Endothelial cell (in vitro differentiated cells): ENCODE data around the gene PARD3B. TPM values are rescaled to one million over a fixed set of nuclear protein-coding genes. Genes with fewer than 3 reads are reported as not detected.

Experiments
- DNase-seq: peaks from one replicate; pipeline ENCODE4 v3.0.0; 2021; ENCODE audit warnings: low spot score
- H3K27ac Mint-ChIP-seq: one replicate; pipeline ENCODE4 v1.8.0; 2021; ENCODE audit warnings: mixed read lengths, inconsistent platforms; ENCODE audit not compliant: unreplicated experiment
- H3K27me3 Mint-ChIP-seq: one replicate; pipeline ENCODE4 v1.8.0; 2021; ENCODE audit warnings: mild to moderate bottlenecking, moderate library complexity, mixed read lengths, inconsistent platforms; ENCODE audit not compliant: unreplicated experiment
- H3K36me3 Mint-ChIP-seq: one replicate; pipeline ENCODE4 v1.8.0; 2021; ENCODE audit warnings: mild to moderate bottlenecking, low read depth, mixed read lengths, inconsistent platforms; ENCODE audit not compliant: unreplicated experiment
- H3K4me1 Mint-ChIP-seq: one replicate; pipeline ENCODE4 v1.8.0; 2021; ENCODE audit warnings: mild to moderate bottlenecking, mixed read lengths, inconsistent platforms; ENCODE audit not compliant: unreplicated experiment
- H3K4me3 Mint-ChIP-seq: one replicate; pipeline ENCODE4 v1.8.0; 2021; ENCODE audit warnings: mild to moderate bottlenecking, mixed read lengths, inconsistent platforms; ENCODE audit not compliant: unreplicated experiment
- H3K9me3 Mint-ChIP-seq: one replicate; pipeline ENCODE4 v1.8.0; 2021; ENCODE audit warnings: mixed read lengths, inconsistent platforms; ENCODE audit not compliant: unreplicated experiment
- CTCF ChIP-seq: fragments of 200-600 bp; sonication (generic); IDR thresholded peaks from one replicate; pipeline ENCODE4 v1.5.0; 2021; ENCODE audit warnings: antibody characterized with exemption; ENCODE audit not compliant: unreplicated experiment
- total RNA-seq: library from RNA; stranded (reverse); fragmentation: NEBNext Ultra II Directional; extraction: Animal tissue kit (Norgen Biotek cat#: 25700); gene quantifications from one replicate; pipeline ENCODE4 v1.2.1, GENCODE V29; 2021; ENCODE audit not compliant: unreplicated experiment

The PARD3B gene
- total RNA-seq, 1 donor from 2014 or later = 17.4 TPM

DNA sequence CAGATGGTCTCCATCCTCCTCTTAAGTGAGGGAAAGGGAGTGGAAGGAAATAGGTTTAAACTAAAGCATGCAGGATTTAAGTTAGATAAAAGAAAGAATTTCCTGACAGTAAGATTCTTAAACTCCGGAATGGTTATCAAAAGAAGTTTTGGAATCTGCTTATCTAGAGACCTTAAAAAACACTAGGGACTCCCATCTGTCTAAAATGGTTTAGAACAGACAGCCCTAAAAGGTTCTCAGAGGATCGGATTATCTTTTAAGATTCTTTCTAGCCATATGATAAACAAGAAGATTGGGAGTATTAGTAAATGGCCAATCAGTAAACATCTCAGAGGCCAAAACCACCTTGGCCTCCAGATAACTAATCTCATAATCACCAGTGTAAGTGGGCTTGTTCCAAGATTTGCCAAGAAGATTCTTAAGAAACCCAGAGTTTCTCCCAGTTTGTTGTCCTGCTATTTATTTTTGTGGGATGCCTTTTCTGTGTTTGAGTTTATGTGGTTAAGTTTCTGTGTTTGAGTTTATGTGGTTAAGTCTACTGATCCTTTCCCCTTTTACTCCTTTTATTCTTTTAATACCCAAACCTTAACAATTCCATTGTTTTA lies 822.2 kb downstream of the PARD3B start:
- Mint-ChIP-seq H3K4me3 (no peak overlapping the region), H3K27ac (no peak overlapping the region), H3K9me3 (no peaks in the 10 kb centered on the region), H3K4me1 (peaks cover 19% of the 10 kb centered on the region), H3K36me3 (no peaks in the 10 kb centered on the region), H3K27me3 (peaks cover 2% of the 10 kb centered on the region)
- no peak for DNase-seq
- no peak for TF ChIP-seq CTCF

- H3K27me3 Mint-ChIP-seq = peaks cover 2% of the 10 kb centered on the region
- DNase-seq = no peak
- no peaks in the 10 kb centered on the region for H3K36me3 Mint-ChIP-seq
- TF ChIP-seq CTCF = no peak
- H3K27ac Mint-ChIP-seq = no peak overlapping the region
- H3K4me1 Mint-ChIP-seq = peaks cover 10% of the 10 kb centered on the region
- H3K9me3 Mint-ChIP-seq = no peaks in the 10 kb centered on the region
- no peak overlapping the region for H3K4me3 Mint-ChIP-seq
Measured at GRCh38 chr2:205369813-205370212, 824.5 kb downstream of the PARD3B start.

- H3K4me1 Mint-ChIP-seq = peaks cover 10% of the 10 kb centered on the region
- TF ChIP-seq CTCF = no peak
- peaks cover 2% of the 10 kb centered on the region for H3K27me3 Mint-ChIP-seq
- no peaks in the 10 kb centered on the region for H3K9me3 Mint-ChIP-seq
- no peak for DNase-seq
- H3K27ac Mint-ChIP-seq = no peak overlapping the region
- H3K4me3 Mint-ChIP-seq = no peak overlapping the region
- no peaks in the 10 kb centered on the region for H3K36me3 Mint-ChIP-seq
Measured at GRCh38 chr2:205370726-205371125, 825.5 kb downstream of the PARD3B start.

- Mint-ChIP-seq H3K9me3 (no peaks in the 10 kb centered on the region), H3K36me3 (no peaks in the 10 kb centered on the region), H3K4me3 (no peak overlapping the region), H3K27me3 (peaks cover 2% of the 10 kb centered on the region), H3K4me1 (peaks cover 13% of the 10 kb centered on the region), H3K27ac (no peak overlapping the region)
- no peak for TF ChIP-seq CTCF
- DNase-seq = no peak
Measured at GRCh38 chr2:205372141-205372540, 826.9 kb downstream of the PARD3B start.

- H3K4me1 Mint-ChIP-seq = peaks cover 6% of the 10 kb centered on the region
- H3K27me3 Mint-ChIP-seq = no peaks in the 10 kb centered on the region
- TF ChIP-seq CTCF = no peak
- H3K36me3 Mint-ChIP-seq = no peaks in the 10 kb centered on the region
- H3K4me3 Mint-ChIP-seq = no peak overlapping the region
- DNase-seq = no peak
- no peak overlapping the region for H3K27ac Mint-ChIP-seq
- no peaks in the 10 kb centered on the region for H3K9me3 Mint-ChIP-seq
Measured at GRCh38 chr2:205375461-205376448, 830.5 kb downstream of the PARD3B start.
